Mesodermal cell (in vitro differentiated cells): ENCODE data around the gene DMAC2L. TPM values are rescaled to one million over a fixed set of nuclear protein-coding genes. Genes with fewer than 3 reads are reported as not detected.

Source experiments
- H3K27ac ChIP-seq: 2 replicates; pipeline ENCODE4 v1.7.0; 2013; ENCODE audit warnings: mild to moderate bottlenecking, low read depth, low read length, moderate library complexity; ENCODE audit not compliant: severe bottlenecking
- H3K36me3 ChIP-seq: 2 replicates; pipeline ENCODE4 v1.7.1; 2013; ENCODE audit warnings: mild to moderate bottlenecking, low read length, moderate library complexity; ENCODE audit not compliant: control insufficient read depth, insufficient read depth
- H3K4me1 ChIP-seq: one replicate; pipeline ENCODE4 v1.7.1; 2013; ENCODE audit warnings: mild to moderate bottlenecking, low read length; ENCODE audit not compliant: insufficient read depth, control insufficient read depth, poor library complexity, severe bottlenecking
- H3K4me3 ChIP-seq: 2 replicates; pipeline ENCODE4 v1.7.0; 2013; ENCODE audit warnings: low read length, control low read depth, mild to moderate bottlenecking; ENCODE audit not compliant: insufficient read depth, poor library complexity, severe bottlenecking; ENCODE audit errors: extremely low read depth
- H3K9me3 ChIP-seq: 2 replicates; pipeline ENCODE4 v1.7.1; 2013; ENCODE audit warnings: mild to moderate bottlenecking, low read length, moderate library complexity; ENCODE audit not compliant: control insufficient read depth
- WGBS, 2 experiments: methylation state at CpG; one replicate each; pipeline ENCODE4 v1.1.5; 2013; ENCODE audit warnings: missing lambda C conversion rate in 2 of 2; ENCODE audit not compliant: insufficient coverage in 2 of 2; 5-methylcytosine and 5-hydroxymethylcytosine counted together
- polyA plus RNA-seq, 2 experiments: library from polyadenylated mRNA; stranded (reverse); fragments of 50-300 nt; gene quantifications; one replicate each; pipeline ENCODE4 v1.2.3, GENCODE V29; 2013

DMAC2L gene
- 9.4 TPM for polyA plus RNA-seq (2013, experiment 1 of 2)
- polyA plus RNA-seq (2013, experiment 2 of 2): 9.4 TPM

GRCh38 chr14:50311972-50312733 lies at the start of gene DMAC2L, which contains the start of gene L2HGDH:
Gene DMAC2L, plus strand, starts transcription at chr14:50312324. Its CDS starts 9,164 bp downstream, at chr14:50321488.
Gene L2HGDH, minus strand, starts transcription at chr14:50312229. Its CDS starts 79 bp downstream, at chr14:50312150.
- peak within 1 kb of the TSS; percentile 61 for H3K4me3 ChIP-seq
- peak within 1 kb of the TSS; percentile 92 for H3K27ac ChIP-seq
- 0 to 1% methylated on average over 34 to 39 of the region's 83 CpGs for WGBS, 2 experiments
- no peaks in the 10 kb centered on the region for H3K4me1 ChIP-seq
- no peaks in the 10 kb centered on the region for H3K36me3 ChIP-seq
- H3K9me3 ChIP-seq: peaks cover 15% of the 10 kb centered on the region

GRCh38 chr14:50262865-50263264 lies 49.3 kb upstream of the DMAC2L start:
- Histone ChIP-seq H3K4me3 (no peak overlapping the region), H3K27ac (no peak overlapping the region), H3K36me3 (no peaks in the 10 kb centered on the region), H3K9me3 (no peaks in the 10 kb centered on the region), H3K4me1 (no peaks in the 10 kb centered on the region)
- no CpG with 5 or more reads among the region's 2 CpGs for WGBS, 2 experiments

- no peaks in the 10 kb centered on the region for H3K4me1 ChIP-seq
- H3K36me3 ChIP-seq: no peaks in the 10 kb centered on the region
- no peaks in the 10 kb centered on the region for H3K9me3 ChIP-seq
- no peak overlapping the region for H3K4me3 ChIP-seq
- no peak overlapping the region for H3K27ac ChIP-seq
- 73% methylated on average over 2 of the region's 4 CpGs; no CpG with 5 or more reads in 1 of the 2 experiments for WGBS, 2 experiments
Observed at GRCh38 chr14:50263321-50263720, 48.8 kb upstream of the DMAC2L start.

GRCh38 chr14:50265029-50265428 lies 47.1 kb upstream of the DMAC2L start:
- Histone ChIP-seq H3K9me3 (no peaks in the 10 kb centered on the region), H3K36me3 (no peaks in the 10 kb centered on the region), H3K4me3 (no peak overlapping the region), H3K27ac (no peak overlapping the region), H3K4me1 (no peaks in the 10 kb centered on the region)

- H3K36me3 ChIP-seq: no peaks in the 10 kb centered on the region
- no peaks in the 10 kb centered on the region for H3K4me1 ChIP-seq
- no peak overlapping the region for H3K27ac ChIP-seq
- H3K9me3 ChIP-seq: no peaks in the 10 kb centered on the region
- no peak overlapping the region for H3K4me3 ChIP-seq
- WGBS, 2 experiments: 85 to 100% methylated on average over 2 of the region's 6 CpGs
Observed at GRCh38 chr14:50270932-50271331, 41.2 kb upstream of the DMAC2L start.

- H3K4me1 ChIP-seq: no peaks in the 10 kb centered on the region
- no CpG with 5 or more reads among the region's 1 CpG for whole genome bisulfite sequencing, 2 experiments
- no peaks in the 10 kb centered on the region for H3K9me3 ChIP-seq
- H3K4me3 ChIP-seq: no peak overlapping the region
- H3K27ac ChIP-seq: no peak overlapping the region
- no peaks in the 10 kb centered on the region for H3K36me3 ChIP-seq
Observed at GRCh38 chr14:50272498-50272897, 39.6 kb upstream of the DMAC2L start.

GRCh38 chr14:50285861-50286260 lies 26.3 kb upstream of the DMAC2L start:
- no peak overlapping the region for H3K27ac ChIP-seq
- H3K36me3 ChIP-seq: peaks cover 5% of the 10 kb centered on the region
- H3K4me3 ChIP-seq: no peak overlapping the region
- H3K4me1 ChIP-seq: no peaks in the 10 kb centered on the region
- no peaks in the 10 kb centered on the region for H3K9me3 ChIP-seq

- Histone ChIP-seq H3K36me3 (no peaks in the 10 kb centered on the region), H3K27ac (no peak overlapping the region), H3K9me3 (no peaks in the 10 kb centered on the region), H3K4me1 (no peaks in the 10 kb centered on the region), H3K4me3 (no peak overlapping the region)
- WGBS, 2 experiments: 100% methylated on average over 3 of the region's 5 CpGs; no CpG with 5 or more reads in 1 of the 2 experiments
Observed at GRCh38 chr14:50288146-50288545, 24.0 kb upstream of the DMAC2L start.

GRCh38 chr14:50290306-50290705 lies 21.8 kb upstream of the DMAC2L start:
- no peak overlapping the region for H3K27ac ChIP-seq
- H3K4me3 ChIP-seq: no peak overlapping the region
- no peaks in the 10 kb centered on the region for H3K4me1 ChIP-seq
- 33 to 43% methylated on average over 1 of the region's 5 CpGs for WGBS, 2 experiments
- H3K9me3 ChIP-seq: no peaks in the 10 kb centered on the region
- H3K36me3 ChIP-seq: no peaks in the 10 kb centered on the region

GRCh38 chr14:50299585-50299984 lies 12.5 kb upstream of the DMAC2L start:
- H3K9me3 ChIP-seq: no peaks in the 10 kb centered on the region
- 100% methylated on average over 1 of the region's 2 CpGs for WGBS, 2 experiments
- no peak overlapping the region for H3K27ac ChIP-seq
- no peak overlapping the region for H3K4me3 ChIP-seq
- H3K4me1 ChIP-seq: no peaks in the 10 kb centered on the region
- peaks cover 2% of the 10 kb centered on the region for H3K36me3 ChIP-seq

GRCh38 chr14:50301914-50302313 lies 10.2 kb upstream of the DMAC2L start:
- peaks cover 2% of the 10 kb centered on the region for H3K36me3 ChIP-seq
- no peak overlapping the region for H3K27ac ChIP-seq
- no peak overlapping the region for H3K4me3 ChIP-seq
- H3K4me1 ChIP-seq: no peaks in the 10 kb centered on the region
- H3K9me3 ChIP-seq: no peaks in the 10 kb centered on the region
